ENCODE data around the gene UTP4. TPM values are rescaled to one million over a fixed set of nuclear protein-coding genes. Genes with fewer than 3 reads are reported as not detected.

The UTP4 gene
- polyA plus RNA-seq, 1 donor from 2014 or later: 18.5 TPM

- peaks cover 11% of the 10 kb centered on the region for H3K79me2 ChIP-seq (replicated peaks; ENCODE audit: insufficient read depth, low read length)
- H3K9me2 ChIP-seq (ENCODE audit: insufficient read depth, low read length): no peaks in the 10 kb centered on the region
- no peaks in the 10 kb centered on the region for H4K20me1 ChIP-seq (ENCODE audit: insufficient read depth)
- H3K36me3 ChIP-seq (ENCODE audit: insufficient read depth, low read length): peaks cover 8% of the 10 kb centered on the region
- no peak overlapping the region for H3K4me3 ChIP-seq (ENCODE audit: low read length)
- no peaks in the 10 kb centered on the region for H3K9me3 ChIP-seq (ENCODE audit: low read length)
- H3K27me3 ChIP-seq (ENCODE audit: insufficient read depth, low read depth, low read length): no peaks in the 10 kb centered on the region
- no peak overlapping the region for H2AFZ ChIP-seq (ENCODE audit: low read depth, low read length)
- no peak for TF ChIP-seq REST (IDR thresholded peaks at IDR 0.05; ENCODE audit: borderline replicate concordance)
- TF ChIP-seq EP300 (conservative IDR thresholded peaks at IDR 0.05; ENCODE audit: poor library complexity, severe bottlenecking): no peak
- no peak for TF ChIP-seq TAF1 (IDR thresholded peaks at IDR 0.05; ENCODE audit: low read depth)
- TF ChIP-seq MXI1 (conservative IDR thresholded peaks at IDR 0.05; ENCODE audit: poor library complexity, severe bottlenecking): no peak
- TF ChIP-seq RAD21 (conservative IDR thresholded peaks at IDR 0.05): no peak
- TF ChIP-seq EZH2 (IDR thresholded peaks at IDR 0.05; ENCODE audit: borderline replicate concordance, insufficient read depth, low read length, poor library complexity, severe bottlenecking): no peak
- no peak for TF ChIP-seq CTCF (IDR thresholded peaks at IDR 0.05; ENCODE audit: poor library complexity, severe bottlenecking)
- TF ChIP-seq POLR2AphosphoS5 (IDR thresholded peaks at IDR 0.05): no peak
- no peak for TF ChIP-seq SMC3 (conservative IDR thresholded peaks at IDR 0.05; ENCODE audit: poor library complexity)
- H3K4me2 ChIP-seq (ENCODE audit: low read length): no peak overlapping the region
- no peak overlapping the region for H3K9ac ChIP-seq (ENCODE audit: low read length)
- no peak overlapping the region for H3K27ac ChIP-seq (ENCODE audit: low read length)
- H3F3A ChIP-seq (ENCODE audit: insufficient read depth, low read length, poor library complexity, severe bottlenecking): no peaks in the 10 kb centered on the region
These were observed 12.9 kb upstream of the UTP4 start for GRCh38 chr16:69119536-69119935.

- H3K9ac ChIP-seq (ENCODE audit: low read length): no peak overlapping the region
- H3K27ac ChIP-seq (ENCODE audit: low read length): no peak overlapping the region
- no peaks in the 10 kb centered on the region for H3F3A ChIP-seq (ENCODE audit: insufficient read depth, low read length, poor library complexity, severe bottlenecking)
- no peak for TF ChIP-seq EZH2 (IDR thresholded peaks at IDR 0.05; ENCODE audit: borderline replicate concordance, insufficient read depth, low read length, poor library complexity, severe bottlenecking)
- no peak for TF ChIP-seq REST (IDR thresholded peaks at IDR 0.05; ENCODE audit: borderline replicate concordance)
- no peak for TF ChIP-seq RAD21 (conservative IDR thresholded peaks at IDR 0.05)
- TF ChIP-seq TAF1 (IDR thresholded peaks at IDR 0.05; ENCODE audit: low read depth): no peak
- TF ChIP-seq POLR2AphosphoS5 (IDR thresholded peaks at IDR 0.05): no peak
- no peak for TF ChIP-seq CTCF (IDR thresholded peaks at IDR 0.05; ENCODE audit: poor library complexity, severe bottlenecking)
- TF ChIP-seq SMC3 (conservative IDR thresholded peaks at IDR 0.05; ENCODE audit: poor library complexity): no peak
- no peak for TF ChIP-seq MXI1 (conservative IDR thresholded peaks at IDR 0.05; ENCODE audit: poor library complexity, severe bottlenecking)
- no peak for TF ChIP-seq EP300 (conservative IDR thresholded peaks at IDR 0.05; ENCODE audit: poor library complexity, severe bottlenecking)
- H3K4me2 ChIP-seq (ENCODE audit: low read length): no peak overlapping the region
- no peaks in the 10 kb centered on the region for H3K27me3 ChIP-seq (ENCODE audit: insufficient read depth, low read depth, low read length)
- peaks cover 11% of the 10 kb centered on the region for H3K79me2 ChIP-seq (replicated peaks; ENCODE audit: insufficient read depth, low read length)
- H3K4me3 ChIP-seq (ENCODE audit: low read length): no peak overlapping the region
- H3K9me2 ChIP-seq (ENCODE audit: insufficient read depth, low read length): no peaks in the 10 kb centered on the region
- no peaks in the 10 kb centered on the region for H3K9me3 ChIP-seq (ENCODE audit: low read length)
- peaks cover 8% of the 10 kb centered on the region for H3K36me3 ChIP-seq (ENCODE audit: insufficient read depth, low read length)
- no peaks in the 10 kb centered on the region for H4K20me1 ChIP-seq (ENCODE audit: insufficient read depth)
- no peak overlapping the region for H2AFZ ChIP-seq (ENCODE audit: low read depth, low read length)
These were observed 12.3 kb upstream of the UTP4 start for GRCh38 chr16:69120096-69120664.
